Skeletal muscle satellite cell (primary cell): ENCODE measurements around the gene FN1.
A peak's percentile ranks its signal among the peaks of the same experiment; 100 is the strongest.

Experiments
- H3K27me3 ChIP-seq: 2 replicates; pipeline ENCODE4 v1.7.0; 2013; ENCODE audit warnings: low read length; ENCODE audit not compliant: control insufficient read depth, insufficient read depth
- H3K36me3 ChIP-seq: 2 replicates; pipeline ENCODE4 v1.7.0; 2013; ENCODE audit warnings: mild to moderate bottlenecking, control low read depth, low read length; ENCODE audit not compliant: insufficient read depth
- H3K4me1 ChIP-seq: 2 replicates; pipeline ENCODE4 v1.7.0; 2013; ENCODE audit warnings: low read length; ENCODE audit not compliant: control insufficient read depth, insufficient read depth
- H3K4me2 ChIP-seq: 2 replicates; pipeline ENCODE4 v1.7.0; 2013; ENCODE audit warnings: mild to moderate bottlenecking, low read length
- H3K4me3 ChIP-seq: 2 replicates; pipeline ENCODE4 v1.7.0; 2013; ENCODE audit warnings: low read length
- H3K9ac ChIP-seq: 2 replicates; pipeline ENCODE4 v1.7.0; 2013; ENCODE audit warnings: mild to moderate bottlenecking, low read depth, low read length, moderate library complexity
- H3K9me3 ChIP-seq: replicated peaks from 2 replicates; pipeline ENCODE4 v1.7.0; 2013; ENCODE audit warnings: mild to moderate bottlenecking, control low read depth, low read length

FN1 gene

DNA sequence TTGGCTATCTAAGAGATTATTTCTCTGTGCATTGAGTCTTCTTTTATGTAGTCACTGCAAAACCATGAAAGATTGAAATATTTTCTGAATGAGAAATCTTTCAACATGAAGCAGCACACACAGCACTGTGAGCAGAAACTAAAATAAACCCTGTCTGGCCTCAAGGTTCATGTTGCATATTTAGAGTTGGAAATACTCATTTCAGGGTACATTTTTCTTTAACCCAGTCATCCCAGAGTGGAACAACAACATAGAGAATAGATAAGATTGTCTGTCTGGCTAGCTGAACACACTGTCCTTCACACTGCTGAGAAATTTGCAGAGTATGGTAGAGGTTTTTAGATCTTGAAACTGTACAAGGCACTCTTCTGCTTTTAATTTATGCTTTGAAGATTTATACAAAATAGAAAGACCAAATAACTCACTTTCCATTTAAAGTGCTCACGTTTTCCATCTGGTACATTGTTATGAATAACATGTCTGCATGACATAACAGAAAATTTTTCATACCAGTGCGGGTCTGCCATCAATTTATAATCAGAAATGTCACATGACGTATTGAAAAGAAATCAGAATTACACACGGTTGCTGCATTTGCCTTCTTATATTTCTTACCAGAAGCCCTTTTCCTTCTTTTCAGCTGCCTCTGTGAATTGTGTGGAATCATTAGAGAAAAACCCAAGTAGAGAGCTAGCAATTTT is 25.0 kb upstream of the FN1 start:
- Histone ChIP-seq H3K4me2 (peak overlapping the region; percentile 52), H3K9ac (peak overlapping the region; percentile 78), H3K4me3 (peak overlapping the region; percentile 28), H3K36me3 (no peaks in the 10 kb centered on the region), H3K9me3 (no peaks in the 10 kb centered on the region), H3K27me3 (no peaks in the 10 kb centered on the region), H3K4me1 (peaks cover 38% of the 10 kb centered on the region)

DNA sequence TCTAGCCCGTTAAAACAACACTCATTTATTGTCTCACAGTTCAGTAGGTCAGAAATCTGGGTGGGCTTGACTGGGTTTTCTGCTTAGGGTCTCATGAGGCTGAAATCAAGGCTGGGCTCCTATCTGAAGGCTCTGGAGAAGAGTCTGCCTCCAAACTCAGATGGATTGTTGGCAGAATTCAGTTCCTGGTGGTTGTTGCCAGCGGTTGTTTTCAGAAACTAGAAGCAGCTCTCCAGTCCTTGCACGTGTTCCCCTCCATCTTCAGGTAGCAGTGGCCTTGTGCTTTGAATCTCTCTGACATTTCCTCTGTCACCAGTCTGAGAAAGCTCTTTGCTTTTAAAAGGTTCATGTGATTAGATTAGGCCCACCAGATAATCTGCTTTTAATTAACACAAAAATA is 20.1 kb upstream of the FN1 start:
- Histone ChIP-seq H3K4me1 (peaks cover 27% of the 10 kb centered on the region), H3K9me3 (no peaks in the 10 kb centered on the region), H3K4me3 (no peak overlapping the region), H3K4me2 (no peak overlapping the region), H3K9ac (no peak overlapping the region), H3K36me3 (no peaks in the 10 kb centered on the region), H3K27me3 (no peaks in the 10 kb centered on the region)

DNA sequence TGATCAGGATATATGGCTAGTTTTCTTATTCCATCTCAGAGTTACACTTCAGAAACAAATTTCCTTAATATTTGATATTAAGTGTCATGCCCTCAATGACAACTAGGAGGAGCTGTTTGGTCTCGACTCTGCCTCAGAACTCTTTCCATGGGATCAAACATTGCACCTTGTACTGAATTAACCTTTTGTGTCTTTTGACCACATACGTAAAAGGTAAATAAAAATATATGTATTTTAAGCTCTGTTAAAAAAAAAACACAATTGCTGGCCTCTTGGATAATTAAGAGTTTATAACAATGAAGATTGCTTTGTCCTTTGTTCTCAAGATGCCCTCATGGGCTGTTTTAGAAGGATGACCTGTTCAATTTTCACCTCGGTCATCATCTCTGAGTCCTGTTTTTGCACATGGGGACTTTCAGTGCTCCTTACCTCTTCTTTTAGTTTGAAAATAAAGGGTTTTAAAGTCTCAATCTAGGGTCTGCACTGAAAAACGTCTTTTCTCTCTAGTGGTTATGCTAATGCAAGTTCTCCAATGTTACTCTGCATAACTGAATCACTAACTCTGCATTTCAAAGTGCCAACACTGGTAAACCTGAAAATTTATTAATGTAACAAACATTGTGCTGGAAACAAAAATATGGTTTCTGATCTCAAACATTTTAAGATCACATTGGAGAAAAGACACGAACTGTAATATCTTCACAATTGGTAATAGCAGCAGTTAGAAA is 18.8 kb upstream of the FN1 start:
- peaks cover 20% of the 10 kb centered on the region for H3K4me1 ChIP-seq
- no peak overlapping the region for H3K4me3 ChIP-seq
- peak overlapping the region; percentile 10 for H3K9ac ChIP-seq
- H3K27me3 ChIP-seq, result no peaks in the 10 kb centered on the region
- H3K9me3 ChIP-seq, result no peaks in the 10 kb centered on the region
- H3K36me3 ChIP-seq, result no peaks in the 10 kb centered on the region
- H3K4me2 ChIP-seq, result no peak overlapping the region

DNA sequence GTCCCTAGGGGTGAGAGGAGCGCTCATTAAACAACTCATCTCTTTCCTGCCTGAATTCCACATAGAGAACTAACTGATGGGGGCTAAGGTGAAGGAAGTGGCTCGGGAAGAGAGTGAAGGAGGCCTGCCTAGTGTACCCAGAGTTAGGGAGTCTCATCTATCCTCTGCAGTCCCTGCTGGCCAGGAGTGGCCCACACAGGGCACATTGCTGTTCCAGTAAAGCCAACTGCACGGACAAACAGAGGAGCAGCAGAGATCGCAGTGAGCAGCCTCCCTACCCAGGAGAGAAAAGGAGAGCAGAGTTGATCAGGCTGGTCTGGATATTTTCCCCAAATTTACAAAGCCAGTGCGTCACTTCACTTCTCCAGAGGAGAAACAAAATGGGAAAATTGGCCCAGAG is 16.9 kb upstream of the FN1 start:
- Histone ChIP-seq H3K27me3 (no peaks in the 10 kb centered on the region), H3K4me2 (no peak overlapping the region), H3K9ac (no peak overlapping the region), H3K4me1 (peaks cover 15% of the 10 kb centered on the region), H3K9me3 (no peaks in the 10 kb centered on the region), H3K4me3 (no peak overlapping the region), H3K36me3 (no peaks in the 10 kb centered on the region)

DNA sequence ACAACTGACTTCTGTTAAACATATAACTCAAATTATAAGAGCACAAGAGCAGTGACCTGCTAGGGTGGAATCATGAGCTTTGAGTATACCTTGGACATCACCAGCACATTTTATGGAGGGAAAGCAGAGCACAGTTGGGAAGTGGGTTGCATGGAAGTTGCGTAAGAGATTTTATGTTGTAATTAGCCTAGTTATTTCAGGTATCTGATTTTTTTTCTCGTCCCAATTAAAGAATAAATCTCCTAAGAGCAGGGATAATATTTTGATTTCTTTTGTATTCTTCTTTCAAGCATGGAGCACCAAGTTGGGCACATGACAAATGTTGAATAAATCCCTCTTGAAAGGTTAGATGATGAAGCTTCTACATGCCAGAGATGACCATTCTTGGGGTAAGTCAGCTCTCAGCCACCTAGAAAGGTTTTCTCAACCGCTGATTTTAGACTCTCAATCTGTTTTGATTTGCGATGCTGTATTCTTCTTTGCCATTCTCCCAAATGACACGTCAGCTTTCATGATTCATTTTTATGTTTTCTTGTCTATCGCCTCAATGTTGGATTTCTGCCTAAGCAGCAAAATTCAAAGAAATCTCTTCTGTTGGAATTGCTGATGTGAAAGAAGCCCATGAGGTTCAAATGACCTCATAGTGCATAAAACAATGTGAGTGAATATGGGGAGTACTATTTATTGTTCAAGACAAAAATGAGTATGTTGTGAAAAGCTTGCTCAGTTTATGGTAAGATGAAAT is 15.3 kb upstream of the FN1 start:
- no peak overlapping the region for H3K9ac ChIP-seq
- H3K4me3 ChIP-seq, result no peak overlapping the region
- peaks cover 15% of the 10 kb centered on the region for H3K4me1 ChIP-seq
- no peak overlapping the region for H3K4me2 ChIP-seq
- H3K36me3 ChIP-seq, result no peaks in the 10 kb centered on the region
- H3K9me3 ChIP-seq, result no peaks in the 10 kb centered on the region
- no peaks in the 10 kb centered on the region for H3K27me3 ChIP-seq

DNA sequence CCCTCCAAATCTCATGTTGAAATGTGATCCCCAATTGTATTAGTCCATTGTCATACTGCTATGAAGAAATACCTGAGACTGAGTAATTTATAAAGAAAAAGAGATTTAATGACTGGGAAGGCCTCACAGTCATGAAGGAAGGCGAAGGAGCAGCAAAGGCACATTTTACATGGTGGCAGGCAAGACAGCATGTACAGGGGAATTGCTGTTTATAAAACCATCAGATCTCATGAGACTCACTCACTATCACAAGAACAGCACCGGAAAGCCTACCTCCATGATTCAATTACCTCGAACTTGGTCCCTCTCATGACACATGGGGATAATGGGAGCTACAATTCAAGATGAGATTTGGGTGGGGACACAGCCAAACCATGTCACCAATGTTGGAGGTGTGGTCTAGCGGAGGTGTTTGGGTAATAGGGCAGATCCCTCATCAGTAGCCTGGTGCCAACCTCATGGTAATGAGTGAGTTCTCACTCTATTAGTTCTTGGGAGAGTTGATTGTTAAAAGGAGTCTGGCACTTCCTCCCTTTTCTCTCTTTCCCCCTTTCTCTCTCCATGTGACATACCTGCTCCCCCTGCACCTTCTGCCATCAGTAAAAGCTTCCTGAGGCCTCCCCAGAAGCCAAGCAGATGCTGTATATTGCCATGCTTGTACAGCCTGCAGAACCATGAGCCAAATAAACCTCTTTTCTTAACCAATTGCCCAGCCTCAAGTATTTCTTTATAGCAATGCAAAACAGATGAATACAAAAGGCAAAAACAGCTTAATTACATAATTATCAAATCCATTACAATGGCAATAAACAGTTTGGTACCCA is 14.5 kb upstream of the FN1 start:
- Histone ChIP-seq H3K4me3 (no peak overlapping the region), H3K9me3 (no peaks in the 10 kb centered on the region), H3K27me3 (no peaks in the 10 kb centered on the region), H3K36me3 (no peaks in the 10 kb centered on the region), H3K4me1 (peaks cover 15% of the 10 kb centered on the region), H3K4me2 (no peak overlapping the region), H3K9ac (no peak overlapping the region)

DNA sequence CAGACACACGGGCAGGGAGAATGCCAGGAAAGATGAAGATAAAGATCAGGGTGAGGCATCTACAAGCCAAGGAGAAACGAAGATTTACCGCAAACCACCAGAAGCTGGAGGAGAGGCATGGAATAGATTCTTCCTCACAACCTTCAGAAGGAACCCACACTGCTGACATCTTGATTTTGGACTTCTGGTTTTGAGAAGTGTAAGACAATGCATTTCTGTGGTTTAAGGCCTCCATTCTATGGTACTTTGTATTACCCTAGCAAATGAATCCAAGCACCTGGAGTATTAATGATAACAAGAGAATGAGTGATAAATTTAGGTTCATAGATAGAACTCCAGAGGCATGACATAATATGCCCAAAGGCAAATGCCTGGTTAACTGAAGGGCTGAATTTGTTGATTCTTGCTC is 11.8 kb upstream of the FN1 start:
- H3K4me1 ChIP-seq, result peaks cover 10% of the 10 kb centered on the region
- no peak overlapping the region for H3K4me2 ChIP-seq
- H3K4me3 ChIP-seq, result no peak overlapping the region
- H3K9me3 ChIP-seq, result no peaks in the 10 kb centered on the region
- no peak overlapping the region for H3K9ac ChIP-seq
- no peaks in the 10 kb centered on the region for H3K36me3 ChIP-seq
- H3K27me3 ChIP-seq, result no peaks in the 10 kb centered on the region

DNA sequence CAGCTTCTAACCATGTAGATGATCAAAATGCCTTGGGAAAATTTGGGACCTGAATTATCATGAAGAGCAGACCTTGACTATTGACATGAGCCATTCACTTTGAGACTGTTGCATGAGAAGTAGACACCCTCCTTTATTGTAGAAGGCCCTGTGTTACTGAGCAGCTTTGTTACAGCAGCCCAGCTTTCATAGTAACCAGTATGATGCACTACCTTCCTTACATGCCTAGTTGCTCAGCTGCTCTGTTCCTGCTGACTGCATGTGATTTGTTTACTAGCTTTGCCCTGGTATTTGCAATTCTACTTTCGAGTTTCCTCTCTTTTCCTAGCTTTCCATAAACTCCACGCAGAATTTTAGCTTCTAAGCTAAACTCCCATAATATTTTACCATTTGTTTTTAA is 11.2 kb upstream of the FN1 start:
- no peak overlapping the region for H3K4me3 ChIP-seq
- no peaks in the 10 kb centered on the region for H3K36me3 ChIP-seq
- peaks cover 10% of the 10 kb centered on the region for H3K4me1 ChIP-seq
- H3K4me2 ChIP-seq, result no peak overlapping the region
- H3K27me3 ChIP-seq, result no peaks in the 10 kb centered on the region
- no peak overlapping the region for H3K9ac ChIP-seq
- no peaks in the 10 kb centered on the region for H3K9me3 ChIP-seq

DNA sequence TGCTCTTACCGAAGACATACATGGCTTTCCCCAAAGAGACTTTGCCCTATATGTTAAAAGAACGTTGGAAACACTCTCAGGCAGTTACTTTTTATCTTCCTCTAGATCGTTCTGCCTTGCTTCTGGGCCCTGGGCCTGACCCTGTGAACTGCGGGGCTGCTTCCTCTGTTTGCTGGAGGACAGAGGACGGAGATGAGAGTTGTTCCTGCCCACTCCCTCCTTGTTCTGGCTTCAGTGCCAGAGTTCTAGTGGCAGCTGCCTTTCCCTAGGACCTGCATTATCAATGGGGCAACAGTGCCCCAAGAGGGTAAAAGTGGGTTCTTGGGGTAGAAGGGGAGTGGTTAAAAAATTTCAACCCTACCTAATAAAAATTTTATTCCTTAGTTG is 6.5 kb upstream of the FN1 start:
- no peak overlapping the region for H3K4me2 ChIP-seq
- H3K36me3 ChIP-seq, result no peaks in the 10 kb centered on the region
- no peak overlapping the region for H3K4me3 ChIP-seq
- H3K9ac ChIP-seq, result no peak overlapping the region
- no peaks in the 10 kb centered on the region for H3K27me3 ChIP-seq
- no peaks in the 10 kb centered on the region for H3K9me3 ChIP-seq
- H3K4me1 ChIP-seq, result peaks cover 31% of the 10 kb centered on the region

DNA sequence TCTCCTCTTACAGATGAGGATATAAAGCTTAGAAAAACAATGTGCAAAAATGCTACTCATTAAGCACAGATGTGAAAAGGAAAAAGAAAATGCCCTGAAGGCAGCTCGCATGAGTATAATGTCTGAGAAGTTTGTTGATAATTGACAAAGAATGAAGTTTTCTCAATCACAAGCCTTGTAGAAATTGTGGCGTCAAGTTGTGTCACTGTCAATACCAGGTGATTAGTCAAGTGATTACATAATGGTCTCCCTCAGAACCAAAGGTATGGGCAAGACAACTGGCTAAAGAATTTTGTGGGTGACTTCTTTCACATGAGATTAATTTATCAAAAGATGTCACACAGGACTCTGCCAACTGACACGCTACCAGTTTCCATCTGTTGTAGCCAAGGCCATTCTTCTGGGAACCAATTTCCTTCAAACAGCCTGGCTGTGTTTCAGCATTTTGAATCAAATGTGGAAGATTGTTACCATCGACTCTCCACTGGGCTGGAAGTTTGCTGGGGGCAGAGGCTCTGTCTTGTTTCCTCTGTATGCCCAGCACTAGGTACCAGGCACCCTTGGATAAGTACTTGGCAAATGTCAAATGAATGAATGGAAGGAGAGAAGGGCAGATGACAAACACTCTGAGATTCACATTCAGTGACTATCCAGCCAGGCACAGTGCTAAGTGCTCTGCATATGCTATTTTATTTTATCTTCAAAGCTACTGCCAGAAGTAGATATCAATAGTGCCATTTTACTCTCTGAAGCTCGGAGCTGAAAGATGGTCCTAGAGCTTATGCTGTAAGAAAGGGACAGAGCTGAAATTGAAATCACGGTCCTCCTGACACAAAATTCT is 5.9 kb upstream of the FN1 start:
- H3K9ac ChIP-seq, result no peak overlapping the region
- H3K4me1 ChIP-seq, result peaks cover 36% of the 10 kb centered on the region
- H3K4me3 ChIP-seq, result no peak overlapping the region
- H3K27me3 ChIP-seq, result no peaks in the 10 kb centered on the region
- no peaks in the 10 kb centered on the region for H3K36me3 ChIP-seq
- H3K4me2 ChIP-seq, result no peak overlapping the region
- H3K9me3 ChIP-seq, result no peaks in the 10 kb centered on the region
